OCI-LY3 (cell line): ENCODE data around the gene MAN1A1.

Source experiments
- H2AFZ ChIP-seq: fragments of 200-600, 300-600 bp; shearing (Covaris generic); 2 replicates; pipeline ENCODE4 v1.6.0; 2014; ENCODE audit warnings: antibody characterized with exemption, low read depth, low read length
- H3K27ac ChIP-seq: fragments of 200-600, 300-600 bp; sonication (generic); 2 replicates; pipeline ENCODE4 v1.5.1; 2014; ENCODE audit warnings: mild to moderate bottlenecking, low read length, moderate library complexity, mixed read lengths
- H3K27me3 ChIP-seq: fragments of 200-600, 300-600 bp; sonication (generic); 2 replicates; pipeline ENCODE4 v1.6.1; 2014; ENCODE audit warnings: low read depth, low read length, mixed read lengths
- H3K36me3 ChIP-seq: fragments of 200-600, 300-600 bp; sonication (generic); replicated peaks from 2 replicates; pipeline ENCODE3; 2014; ENCODE audit warnings: low read depth, low read length, mixed read lengths
- H3K4me1 ChIP-seq: fragments of 300-600, 200-600 bp; sonication (generic); 2 replicates; pipeline ENCODE4 v1.6.1; 2014; ENCODE audit warnings: low read length, mixed read lengths
- H3K4me2 ChIP-seq: fragments of 200-600, 300-600 bp; sonication (generic); 2 replicates; pipeline ENCODE4 v1.6.1; 2014; ENCODE audit warnings: low read length, mixed read lengths
- H3K4me3 ChIP-seq: fragments of 300-600, 200-600 bp; sonication (generic); 2 replicates; pipeline ENCODE4 v1.5.1; 2014; ENCODE audit warnings: antibody characterized with exemption, mild to moderate bottlenecking, low read length, moderate library complexity
- H3K79me2 ChIP-seq: fragments of 300-600, 200-600 bp; shearing (Covaris generic); 2 replicates; pipeline ENCODE4 v1.6.1; 2014; ENCODE audit warnings: mild to moderate bottlenecking, low read length, mixed read lengths
- H3K9ac ChIP-seq: fragments of 300-600, 200-600 bp; shearing (Covaris generic); 2 replicates; pipeline ENCODE4 v1.6.0; 2014; ENCODE audit warnings: mild to moderate bottlenecking, low read length, moderate library complexity
- H3K9me3 ChIP-seq: fragments of 200-600, 300-600 bp; shearing (Covaris generic); 2 replicates; pipeline ENCODE4 v1.6.1; 2014; ENCODE audit warnings: low read length, mixed read lengths; ENCODE audit not compliant: insufficient read depth
- H4K20me1 ChIP-seq: fragments of 200-600, 300-600 bp; sonication (generic); 2 replicates; pipeline ENCODE4 v1.6.1; 2016; ENCODE audit warnings: low read length, mixed read lengths; ENCODE audit not compliant: insufficient read depth
- EZH2phosphoT487 ChIP-seq: fragments of 200-600 bp; shearing (Covaris generic); IDR thresholded peaks from 2 replicates; pipeline ENCODE4 v1.6.1; 2018; ENCODE audit warnings: antibody characterized with exemption, mixed run types, low read depth
- TF ChIP-seq, protein P1 (sequence below): fragments of 200-600, 300-600 bp; sonication (generic); IDR thresholded peaks from 2 replicates; pipeline ENCODE4 v1.5.1; 2014; ENCODE audit warnings: antibody characterized with exemption, low read length, low read depth

The MAN1A1 gene

DNA sequence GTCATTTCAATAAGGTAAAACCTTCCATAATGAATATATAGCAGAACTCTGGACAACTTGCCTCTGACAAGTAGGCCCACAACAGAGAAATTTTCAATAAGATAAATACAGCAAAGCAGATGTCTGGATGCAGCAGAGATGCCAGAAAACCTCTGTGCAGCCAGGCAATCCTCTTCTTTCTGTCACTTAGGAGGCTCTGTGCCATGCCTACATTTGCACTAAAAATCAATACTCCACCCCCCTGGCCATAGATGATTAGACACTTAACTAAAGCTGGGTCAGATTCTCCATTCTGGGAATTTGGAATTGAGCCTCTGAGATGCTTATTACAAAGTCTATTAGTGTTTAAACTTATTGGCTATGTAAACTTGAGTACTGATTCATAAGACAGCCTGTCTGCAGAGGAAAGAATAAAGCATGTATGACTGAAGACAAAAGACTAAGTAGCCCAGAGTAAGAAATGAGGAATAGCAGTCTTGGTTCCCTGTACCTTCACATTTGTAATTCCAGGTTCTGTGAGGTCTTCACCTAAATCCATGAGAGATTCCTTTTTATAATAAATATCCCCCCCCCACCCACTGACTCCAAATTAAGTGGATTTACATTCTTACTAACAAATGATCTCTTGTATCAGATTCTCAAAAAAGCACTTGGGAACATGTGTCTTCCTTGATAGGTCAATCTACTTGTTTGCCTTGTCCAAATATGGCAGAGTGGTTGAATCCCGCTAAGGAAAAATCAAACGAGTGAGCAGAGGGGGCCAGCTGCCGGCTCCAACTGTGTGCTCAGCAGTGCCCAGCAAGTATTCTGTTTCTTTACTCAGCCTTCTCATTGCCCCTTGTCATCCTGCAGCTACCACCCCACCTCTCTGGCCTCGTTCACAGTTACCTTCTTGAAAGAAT is 20.4 kb downstream of the MAN1A1 start:
- no peak overlapping the region for H3K27ac ChIP-seq
- no peak for TF ChIP-seq EZH2phosphoT487
- TF ChIP-seq, protein P1, sequence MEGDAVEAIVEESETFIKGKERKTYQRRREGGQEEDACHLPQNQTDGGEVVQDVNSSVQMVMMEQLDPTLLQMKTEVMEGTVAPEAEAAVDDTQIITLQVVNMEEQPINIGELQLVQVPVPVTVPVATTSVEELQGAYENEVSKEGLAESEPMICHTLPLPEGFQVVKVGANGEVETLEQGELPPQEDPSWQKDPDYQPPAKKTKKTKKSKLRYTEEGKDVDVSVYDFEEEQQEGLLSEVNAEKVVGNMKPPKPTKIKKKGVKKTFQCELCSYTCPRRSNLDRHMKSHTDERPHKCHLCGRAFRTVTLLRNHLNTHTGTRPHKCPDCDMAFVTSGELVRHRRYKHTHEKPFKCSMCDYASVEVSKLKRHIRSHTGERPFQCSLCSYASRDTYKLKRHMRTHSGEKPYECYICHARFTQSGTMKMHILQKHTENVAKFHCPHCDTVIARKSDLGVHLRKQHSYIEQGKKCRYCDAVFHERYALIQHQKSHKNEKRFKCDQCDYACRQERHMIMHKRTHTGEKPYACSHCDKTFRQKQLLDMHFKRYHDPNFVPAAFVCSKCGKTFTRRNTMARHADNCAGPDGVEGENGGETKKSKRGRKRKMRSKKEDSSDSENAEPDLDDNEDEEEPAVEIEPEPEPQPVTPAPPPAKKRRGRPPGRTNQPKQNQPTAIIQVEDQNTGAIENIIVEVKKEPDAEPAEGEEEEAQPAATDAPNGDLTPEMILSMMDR: no peak
- H3K27me3 ChIP-seq: no peaks in the 10 kb centered on the region
- no peaks in the 10 kb centered on the region for H3K9me3 ChIP-seq
- H2AFZ ChIP-seq: no peak overlapping the region
- H4K20me1 ChIP-seq: no peaks in the 10 kb centered on the region
- no peak overlapping the region for H3K4me2 ChIP-seq
- H3K36me3 ChIP-seq: no peaks in the 10 kb centered on the region
- H3K79me2 ChIP-seq: no peaks in the 10 kb centered on the region
- H3K9ac ChIP-seq: no peak overlapping the region
- H3K4me3 ChIP-seq: no peak overlapping the region
- peaks cover 6% of the 10 kb centered on the region for H3K4me1 ChIP-seq

DNA sequence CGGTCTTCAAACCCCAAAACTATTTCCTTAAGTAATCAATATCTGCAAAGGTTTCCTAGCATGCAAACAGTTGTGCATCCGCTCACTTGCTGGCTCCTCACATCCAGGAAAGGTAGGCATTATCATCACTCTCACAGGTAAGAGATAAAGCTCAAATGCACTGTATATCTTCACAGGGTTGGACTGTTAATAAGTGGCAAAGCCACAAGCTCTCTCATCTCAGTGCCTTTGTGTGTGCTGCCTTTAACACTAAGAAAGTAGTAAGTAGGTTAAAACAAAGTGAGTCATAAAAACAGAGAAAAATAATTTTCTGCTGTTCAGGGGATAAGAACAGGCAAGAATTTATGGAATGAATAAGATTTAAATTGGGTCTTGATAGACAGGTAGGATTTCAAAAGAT is 21.3 kb downstream of the MAN1A1 start:
- Histone ChIP-seq H3K36me3 (no peaks in the 10 kb centered on the region), H3K4me1 (peaks cover 6% of the 10 kb centered on the region)

DNA sequence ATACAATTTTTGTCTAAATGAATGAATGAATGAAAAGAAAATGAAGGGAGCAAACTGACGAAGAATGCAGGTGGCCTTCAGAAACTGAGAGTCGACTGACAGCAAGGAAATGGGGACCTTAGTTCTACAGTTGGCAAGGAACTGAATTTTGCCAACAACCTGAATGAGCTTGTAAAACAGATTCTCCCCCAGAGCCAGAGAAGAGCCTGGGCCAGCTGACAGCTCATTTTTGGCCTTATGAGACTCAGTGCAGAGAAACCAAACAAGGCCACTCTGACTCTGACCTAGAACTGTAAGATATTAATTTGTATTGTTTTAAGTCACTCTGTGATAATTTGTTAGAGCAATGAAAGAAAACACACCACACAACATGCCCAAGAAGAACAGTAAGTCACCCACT is 21.8 kb downstream of the MAN1A1 start:
- H3K27ac ChIP-seq: no peak overlapping the region
- H3K9me3 ChIP-seq: no peaks in the 10 kb centered on the region
- H3K36me3 ChIP-seq: no peaks in the 10 kb centered on the region
- no peak overlapping the region for H3K9ac ChIP-seq
- H2AFZ ChIP-seq: no peak overlapping the region
- H3K27me3 ChIP-seq: no peaks in the 10 kb centered on the region
- no peak overlapping the region for H3K4me2 ChIP-seq
- H3K4me1 ChIP-seq: peaks cover 6% of the 10 kb centered on the region
- H4K20me1 ChIP-seq: no peaks in the 10 kb centered on the region
- H3K79me2 ChIP-seq: no peaks in the 10 kb centered on the region
- H3K4me3 ChIP-seq: no peak overlapping the region
- TF ChIP-seq, protein P1: no peak
- no peak for TF ChIP-seq EZH2phosphoT487

More for the DNA sequence above, 21.3 kb downstream of the MAN1A1 start:
- H2AFZ ChIP-seq: no peak overlapping the region
- no peak overlapping the region for H3K9ac ChIP-seq
- H3K4me3 ChIP-seq: no peak overlapping the region
- H3K9me3 ChIP-seq: no peaks in the 10 kb centered on the region
- H3K27me3 ChIP-seq: no peaks in the 10 kb centered on the region
- H4K20me1 ChIP-seq: no peaks in the 10 kb centered on the region
- no peaks in the 10 kb centered on the region for H3K79me2 ChIP-seq
- no peak for TF ChIP-seq EZH2phosphoT487
- TF ChIP-seq, protein P1: no peak
- H3K4me2 ChIP-seq: no peak overlapping the region
- H3K27ac ChIP-seq: no peak overlapping the region

DNA sequence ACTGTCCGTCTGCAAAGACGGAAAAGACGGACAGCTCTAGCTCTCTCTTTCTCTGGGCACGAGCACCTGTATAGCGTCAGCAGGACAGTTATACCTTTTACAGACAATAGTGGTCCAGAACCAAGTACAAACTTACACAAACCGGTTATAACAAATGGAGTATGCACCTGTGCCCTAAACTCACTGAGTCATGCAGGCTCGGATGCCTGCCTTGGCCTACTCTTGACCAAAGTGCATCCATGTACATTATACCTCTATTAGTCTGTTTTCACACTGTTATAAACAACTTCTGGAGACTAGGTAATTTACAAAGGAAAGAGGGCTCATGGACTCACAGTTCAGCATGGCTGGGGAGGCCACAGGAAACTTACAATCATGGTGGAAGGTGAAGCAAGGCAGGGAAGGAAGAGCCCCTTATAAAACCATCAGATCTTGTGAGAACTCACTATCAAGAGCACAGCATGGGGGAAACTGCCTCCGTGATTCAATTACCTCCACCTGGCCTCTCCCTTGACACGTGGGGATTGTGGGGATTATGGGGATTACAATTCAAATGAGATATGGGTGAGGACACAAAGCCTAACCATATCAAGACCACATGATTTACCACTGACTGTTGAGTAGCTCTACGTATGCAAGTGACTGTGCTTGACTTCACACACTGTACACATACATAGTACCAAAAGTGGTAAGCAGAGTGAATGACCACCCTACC is 23.1 kb downstream of the MAN1A1 start:
- Histone ChIP-seq H3K4me3 (no peak overlapping the region), H3K9ac (no peak overlapping the region), H3K79me2 (no peaks in the 10 kb centered on the region), H4K20me1 (no peaks in the 10 kb centered on the region), H3K36me3 (no peaks in the 10 kb centered on the region), H3K27me3 (no peaks in the 10 kb centered on the region), H3K4me1 (peaks cover 6% of the 10 kb centered on the region), H2AFZ (no peak overlapping the region), H3K27ac (no peak overlapping the region), H3K4me2 (no peak overlapping the region), H3K9me3 (no peaks in the 10 kb centered on the region)
- TF ChIP-seq, protein P1: no peak
- no peak for TF ChIP-seq EZH2phosphoT487
